AG08396 (cell line): ENCODE measurements around the gene PGAP6.
A peak's percentile ranks its signal among the peaks of the same experiment; 100 is the strongest.
"Not testable (repeated sequence)": the region's sequence is repeated elsewhere in the genome, so short reads cannot be mapped to it uniquely, and the experiment has no call there.

Experiments
- DNase-seq: peaks from one replicate; pipeline ENCODE4 v3.0.0; 2012; ENCODE audit warnings: low spot score, mixed read lengths

The PGAP6 gene

DNA sequence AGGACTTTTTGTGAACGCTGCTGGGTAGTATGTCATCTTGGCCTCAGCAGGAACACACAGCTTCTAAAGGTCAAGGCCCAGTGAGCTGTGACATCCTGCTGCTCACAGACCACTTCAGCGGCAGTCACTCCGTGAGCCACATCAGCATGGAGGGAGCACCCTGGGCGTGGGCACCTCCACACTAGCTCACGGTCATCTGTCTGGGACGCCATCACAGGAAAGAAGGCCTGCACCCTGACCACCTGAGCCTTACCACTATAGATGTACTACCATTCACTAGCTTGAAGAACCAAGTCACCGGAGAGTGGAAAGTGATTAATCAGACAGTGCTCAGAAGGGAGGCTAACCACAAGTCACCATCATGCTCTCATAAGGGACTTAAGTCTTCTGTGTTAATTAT, 32.6 kb downstream of the PGAP6 start:
- DNase-seq: no peak

DNA sequence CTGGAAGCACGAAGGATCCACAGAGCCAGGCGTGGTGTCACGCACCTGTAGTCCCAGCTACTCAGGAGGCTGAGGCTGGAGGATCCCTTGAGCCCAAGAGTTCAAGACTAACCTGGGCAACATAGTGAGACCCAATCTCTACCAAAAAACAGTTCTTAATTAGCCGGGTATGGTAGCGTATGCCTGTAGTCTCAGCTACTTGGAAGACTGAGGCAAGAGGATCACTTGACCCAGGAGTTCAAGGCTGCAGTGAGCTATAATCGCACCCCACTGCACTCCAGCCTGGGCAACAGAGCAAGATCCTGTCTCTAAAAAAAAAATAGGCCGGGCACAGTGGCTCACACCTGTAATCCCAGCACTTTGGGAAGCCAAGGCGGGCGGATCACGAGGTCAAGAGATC, 33.3 kb downstream of the PGAP6 start:
- not testable (repeated sequence) for DNase-seq

DNA sequence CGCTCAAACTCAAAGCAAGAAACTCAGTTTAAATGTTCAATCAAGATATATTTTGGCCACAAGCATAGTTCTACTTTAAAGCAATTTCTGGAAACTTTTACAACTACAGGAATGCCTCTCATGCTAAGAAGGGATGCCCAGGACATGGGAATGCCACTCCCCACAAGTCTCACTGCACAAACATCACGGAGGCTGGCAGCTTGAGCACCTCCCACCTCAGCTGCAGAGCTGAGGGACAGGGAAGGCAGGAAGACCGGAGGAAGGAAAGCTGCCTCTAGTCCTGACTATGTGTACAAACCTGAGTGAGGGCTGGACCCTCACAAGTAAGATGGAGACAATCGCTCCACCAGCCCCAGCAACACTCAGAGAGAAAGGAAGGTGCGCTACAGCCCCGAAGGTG, 34.6 kb downstream of the PGAP6 start:
- DNase-seq: no peak

GRCh38 chr16:346587-346986, 35.2 kb downstream of the PGAP6 start:
- DNase-seq: no peak

DNA sequence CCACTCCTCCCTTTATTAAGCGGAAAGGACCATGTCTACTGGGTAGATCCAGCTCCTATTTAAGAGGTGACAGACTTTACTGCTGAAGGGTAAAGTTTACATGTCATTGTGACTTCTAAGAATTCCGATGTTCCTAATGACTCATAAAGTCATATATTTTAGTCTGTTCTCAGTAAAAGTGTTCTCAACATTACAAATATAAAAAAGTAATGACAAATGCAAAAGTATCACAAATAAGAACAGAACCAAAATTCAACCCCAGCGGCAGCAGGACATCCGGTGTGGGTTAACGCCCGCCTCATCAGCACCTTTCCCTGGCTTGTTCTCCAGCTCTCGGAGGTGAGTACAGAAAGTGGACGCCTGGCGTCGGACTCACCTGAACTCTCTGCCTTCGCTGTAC, 36.0 kb downstream of the PGAP6 start:
- DNase-seq: no peak

GRCh38 chr16:342455-343213, 39.1 kb downstream of the PGAP6 start:
- no peak for DNase-seq

DNA sequence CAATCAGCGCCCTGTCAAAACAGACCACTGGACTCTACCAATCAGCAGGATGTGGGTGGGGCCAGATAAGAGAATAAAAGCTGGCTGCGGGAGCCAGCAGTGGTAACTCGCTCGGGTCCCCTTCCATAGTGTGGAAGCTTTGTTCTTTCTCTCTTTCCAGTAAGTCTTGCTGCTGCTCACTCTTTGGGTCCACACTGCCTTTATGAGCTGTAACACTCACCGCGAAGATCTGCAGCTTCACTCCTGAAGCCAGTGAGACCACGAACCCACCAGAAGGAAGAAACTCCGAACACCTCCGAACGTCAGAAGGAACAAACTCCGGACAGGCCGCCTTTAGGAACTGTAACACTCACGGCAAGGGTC, 39.8 kb downstream of the PGAP6 start:
- DNase-seq: not testable (repeated sequence)

GRCh38 chr16:341095-341973, 40.4 kb downstream of the PGAP6 start:
- DNase-seq: not testable (repeated sequence)

GRCh38 chr16:340370-341091, 41.2 kb downstream of the PGAP6 start:
- DNase-seq: no peak

DNA sequence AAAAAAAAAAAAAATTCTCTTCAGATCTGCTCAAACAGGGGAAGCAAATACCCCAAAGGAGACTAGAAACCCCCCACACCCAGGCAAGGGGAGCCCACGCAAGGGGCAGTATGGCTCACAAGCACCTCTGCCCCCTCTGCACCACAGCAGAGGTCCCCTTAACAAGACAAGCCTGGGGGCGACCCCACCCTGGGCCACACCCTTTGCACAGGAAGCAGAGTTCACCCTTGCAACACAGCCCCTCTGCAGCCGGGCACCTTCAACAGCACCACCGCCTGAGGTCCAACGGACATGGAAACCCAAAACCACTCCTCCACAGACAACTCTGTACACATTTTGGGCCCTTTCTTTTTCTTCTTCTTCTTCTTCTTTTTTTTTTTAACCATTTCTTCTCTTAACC, 42.1 kb downstream of the PGAP6 start:
- no peak for DNase-seq

- DNase-seq: no peak
Measured at GRCh38 chr16:337975-338575, 43.7 kb downstream of the PGAP6 start.

- no peak for DNase-seq
Measured at GRCh38 chr16:337437-337836, 44.3 kb downstream of the PGAP6 start.

DNA sequence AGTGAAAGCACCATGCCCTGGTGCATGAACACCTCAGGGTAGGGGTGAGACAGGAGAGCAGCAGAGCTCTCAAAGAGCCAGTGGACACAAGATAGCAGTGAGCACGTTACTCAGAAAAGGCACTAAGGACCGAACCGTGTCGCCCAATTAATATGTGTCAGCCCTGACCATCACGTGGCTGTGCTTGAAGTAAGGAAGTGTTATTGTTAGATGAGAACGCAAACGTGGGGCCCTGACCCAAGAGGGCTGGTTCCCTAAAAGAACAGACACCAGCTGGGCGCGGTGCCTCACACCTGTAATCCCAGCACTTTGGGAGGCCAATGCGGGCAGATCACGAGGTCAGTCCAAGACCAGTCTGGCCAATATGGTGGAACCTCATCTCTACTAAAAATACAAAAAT, 45.5 kb downstream of the PGAP6 start:
- no peak for DNase-seq

- not testable (repeated sequence) for DNase-seq
Measured at GRCh38 chr16:334861-335632, 46.7 kb downstream of the PGAP6 start.

DNA sequence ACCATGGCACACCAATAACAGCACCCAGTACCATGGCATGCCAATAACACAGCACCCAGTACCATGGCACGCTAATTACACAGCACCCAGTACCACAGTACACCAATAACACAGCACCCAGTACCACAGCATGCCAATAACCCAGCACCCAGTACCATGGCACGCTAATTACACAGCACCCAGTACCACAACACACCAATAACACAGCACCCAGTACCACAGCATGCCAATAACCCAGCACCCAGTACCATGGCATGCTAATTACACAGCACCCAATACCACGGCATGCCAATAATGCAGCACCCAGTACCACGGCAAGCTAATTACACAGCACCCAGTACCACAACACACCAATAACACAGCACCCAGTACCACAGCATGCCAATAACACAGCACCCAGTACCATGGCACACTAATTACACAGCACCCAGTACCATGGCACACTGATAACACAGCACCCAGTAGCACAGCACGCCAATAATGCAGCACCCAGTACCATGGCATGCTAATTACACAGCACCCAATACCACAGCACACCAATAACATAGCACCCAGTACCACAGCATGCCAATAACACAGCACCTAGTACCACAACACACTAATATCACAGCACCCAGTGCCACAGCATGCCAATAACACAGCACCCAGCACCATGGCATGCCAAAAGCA, 47.5 kb downstream of the PGAP6 start:
- not testable (repeated sequence) for DNase-seq

GRCh38 chr16:333406-334094, 48.2 kb downstream of the PGAP6 start:
- no peak for DNase-seq

- peak; percentile 55 for DNase-seq
Measured at GRCh38 chr16:331181-331814, 50.5 kb downstream of the PGAP6 start.

GRCh38 chr16:330741-331140, 51.0 kb downstream of the PGAP6 start:
- no peak for DNase-seq

DNA sequence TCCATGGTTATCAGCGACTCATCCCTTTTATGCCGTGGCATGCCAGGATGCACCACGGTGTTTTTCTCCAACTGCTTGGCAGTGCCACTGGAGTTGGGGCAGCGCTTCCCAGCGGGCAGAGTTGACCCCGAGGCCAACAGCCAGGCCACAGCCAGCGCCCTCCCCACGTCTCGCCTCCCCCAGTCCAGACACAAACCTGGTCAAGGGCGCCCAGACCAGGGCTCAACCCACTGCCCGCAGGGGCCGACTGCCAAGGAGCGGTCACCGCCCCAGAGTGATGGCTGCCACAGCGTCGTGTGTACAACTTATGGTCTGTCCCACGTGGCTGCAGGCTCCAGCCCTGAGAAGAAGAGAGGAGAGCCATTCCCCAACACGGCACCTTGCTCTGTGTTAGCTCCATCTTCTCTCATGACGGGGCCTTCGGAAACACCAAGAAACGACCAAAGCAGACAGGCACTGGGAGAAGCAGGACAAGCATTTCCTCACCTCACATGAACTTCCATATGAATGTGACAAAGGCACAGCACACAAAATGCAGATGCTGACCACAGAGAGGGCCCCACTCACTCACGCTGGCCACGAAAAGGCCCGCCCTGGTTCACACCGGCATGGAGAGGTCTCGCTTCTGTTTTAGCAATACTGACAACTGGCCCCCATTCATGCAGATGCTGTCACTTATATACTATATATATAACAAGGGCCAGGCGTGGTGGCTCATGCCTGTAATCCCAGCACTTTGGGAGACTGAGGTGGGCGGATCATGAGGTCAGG, 56.2 kb downstream of the PGAP6 start:
- DNase-seq: no peak
